ENCODE data around the gene KRTAP10-10.

GRCh38 chr21:44614161-44614631 lies 23.0 kb upstream of the KRTAP10-10 start:
- no peak for TF ChIP-seq CTCF (IDR thresholded peaks at IDR 0.05)
- TF ChIP-seq EZH2 (IDR thresholded peaks at IDR 0.05), result no peak
- no peak for TF ChIP-seq EZH2phosphoT487 (IDR thresholded peaks at IDR 0.05)

Measured in neural progenitor cell (in vitro differentiated cells).